ENCODE data around the gene CPTP. TPM values are rescaled to one million over a fixed set of nuclear protein-coding genes. Genes with fewer than 3 reads are reported as not detected.

CPTP gene
- total and polyA plus RNA-seq, 10 of the 15 experiments (the other 5 are each of a cell fraction or from before 2014, with no cell fraction given), result 0.06 to 24.3 (median 10.0) TPM

GRCh38 chr1:1296070-1297061, 28.2 kb upstream of the CPTP start (continued):
- TF ChIP-seq ELK1 (IDR thresholded peaks at IDR 0.05; ENCODE audit: low read depth, low read length) (no peak), JUNB (IDR thresholded peaks at IDR 0.05) (no peak), CHD1 (IDR thresholded peaks at IDR 0.05; ENCODE audit: low read depth, low read length) (no peak), PAX5 (IDR thresholded peaks at IDR 0.05; ENCODE audit: borderline replicate concordance, low read depth, low read length) (no peak), ATF3 (IDR thresholded peaks at IDR 0.05; ENCODE audit: borderline replicate concordance, extremely low read depth, low read depth, low read length) (no peak)

- ChIA-PET POLR2A (no interaction called here), SMC1A (ENCODE audit: uncharacterized antibody, unreplicated experiment) (no interaction called here), RAD21 (ENCODE audit: unreplicated experiment) (no interaction called here), CTCF (no interaction called here)
- Histone ChIP-seq H2AFZ (ENCODE audit: control insufficient read depth, low read depth, low read length) (no peak overlapping the region), H3K27me3 (replicated peaks in 1 of 2; ENCODE audit: control insufficient read depth in 2 of 2, insufficient read depth in 2 of 2, low read length in 1 of 2) (no peaks in the 10 kb centered on the region), H3K79me2 (ENCODE audit: control insufficient read depth, insufficient read depth, low read length) (no peaks in the 10 kb centered on the region), H3K9me3 (replicated peaks; ENCODE audit: control insufficient read depth, insufficient read depth, low read length) (no peaks in the 10 kb centered on the region), H3K36me3 (ENCODE audit: control insufficient read depth in 2 of 2, insufficient read depth in 2 of 2, low read length in 1 of 2) (no peaks in the 10 kb centered on the region), H3K27ac (ENCODE audit: control insufficient read depth, insufficient read depth) (no peak overlapping the region), H3K4me2 (ENCODE audit: control insufficient read depth, insufficient read depth) (no peak overlapping the region), H3K4me3 (no peak overlapping the region), H4K20me1 (ENCODE audit: control insufficient read depth, insufficient read depth) (no peaks in the 10 kb centered on the region), H3K9ac (ENCODE audit: control insufficient read depth, insufficient read depth, low read length) (no peak overlapping the region), H3K4me1 (ENCODE audit: control insufficient read depth, insufficient read depth, low read length) (no peaks in the 10 kb centered on the region)
- intact Hi-C loops (cut with micrococcal nuclease; ENCODE audit: unreplicated experiment) (no loop called here), in situ Hi-C loops (cut with MboI) (no loop called here)
- no peak for ATAC-seq
- BruUV-seq (replicated peaks), result no TSS peak
- TF ChIP-seq SIX5 (IDR thresholded peaks at IDR 0.05; ENCODE audit: low read depth, low read length, severe bottlenecking) (no peak), RELB (IDR thresholded peaks at IDR 0.05; ENCODE audit: low read depth) (no peak)
- no peak for FAIRE-seq
- WGBS (ENCODE audit: insufficient coverage, insufficient replicate concordance, low lambda C conversion rate, missing lambda C conversion rate), result 86% methylated on average over 27 of the region's 31 CpGs
- DNase-seq (ENCODE audit: low read depth, low spot score), result no peak
Measured at GRCh38 chr1:1297802-1298424, 26.7 kb upstream of the CPTP start.

Measured in GM12878 (cell line).